Osteocyte (in vitro differentiated cells): ENCODE measurements around the gene PADI3. TPM values are rescaled to one million over a fixed set of nuclear protein-coding genes. Genes with fewer than 3 reads are reported as not detected.
A peak's percentile ranks its signal among the peaks of the same experiment; 100 is the strongest.

Experiments used
- DNase-seq: peaks from one replicate; pipeline ENCODE4 v3.0.0; 2021; ENCODE audit warnings: mixed read lengths; ENCODE audit not compliant: unreplicated experiment; ENCODE audit errors: extremely low spot score
- H3K27ac Mint-ChIP-seq: one replicate; pipeline ENCODE4 v1.8.0; 2021; ENCODE audit warnings: mild to moderate bottlenecking, mixed read lengths; ENCODE audit not compliant: unreplicated experiment
- H3K27me3 Mint-ChIP-seq: one replicate; pipeline ENCODE4 v1.8.0; 2021; ENCODE audit warnings: mixed read lengths; ENCODE audit not compliant: unreplicated experiment
- H3K36me3 Mint-ChIP-seq: one replicate; pipeline ENCODE4 v1.8.0; 2021; ENCODE audit warnings: mixed read lengths; ENCODE audit not compliant: unreplicated experiment
- H3K4me1 Mint-ChIP-seq: one replicate; pipeline ENCODE4 v1.8.0; 2021; ENCODE audit warnings: mixed read lengths; ENCODE audit not compliant: unreplicated experiment
- H3K4me3 Mint-ChIP-seq: one replicate; pipeline ENCODE4 v1.8.0; 2021; ENCODE audit warnings: mild to moderate bottlenecking, moderate library complexity, mixed read lengths; ENCODE audit not compliant: unreplicated experiment
- H3K9me3 Mint-ChIP-seq: one replicate; pipeline ENCODE4 v1.8.0; 2021; ENCODE audit warnings: mixed read lengths; ENCODE audit not compliant: unreplicated experiment
- CTCF ChIP-seq: fragments of 200-600 bp; sonication (generic); IDR thresholded peaks from 2 replicates; pipeline ENCODE4 v1.5.0; 2021; ENCODE audit warnings: antibody characterized with exemption, mild to moderate bottlenecking, moderate library complexity
- total RNA-seq: library from RNA; stranded (reverse); gene quantifications from 2 replicates; pipeline ENCODE4 v1.2.1, GENCODE V29; 2021

The PADI3 gene
- total RNA-seq, 1 donor from 2014 or later = 0.73 TPM

GRCh38 chr1:17286646-17287045 is 37.7 kb downstream of the PADI3 start:
- peak overlapping the region; percentile 84 for H3K27ac Mint-ChIP-seq
- H3K4me3 Mint-ChIP-seq = no peak overlapping the region
- no peak for TF ChIP-seq CTCF
- H3K36me3 Mint-ChIP-seq = no peaks in the 10 kb centered on the region
- peaks cover 32% of the 10 kb centered on the region for H3K4me1 Mint-ChIP-seq
- no peaks in the 10 kb centered on the region for H3K27me3 Mint-ChIP-seq
- no peak for DNase-seq
- H3K9me3 Mint-ChIP-seq = no peaks in the 10 kb centered on the region

GRCh38 chr1:17287130-17287776 is 38.4 kb downstream of the PADI3 start:
- DNase-seq = no peak
- Mint-ChIP-seq H3K4me1 (peaks cover 32% of the 10 kb centered on the region), H3K9me3 (no peaks in the 10 kb centered on the region), H3K27ac (peak overlapping the region; percentile 84), H3K4me3 (no peak overlapping the region), H3K36me3 (no peaks in the 10 kb centered on the region), H3K27me3 (no peaks in the 10 kb centered on the region)
- TF ChIP-seq CTCF = no peak

DNA sequence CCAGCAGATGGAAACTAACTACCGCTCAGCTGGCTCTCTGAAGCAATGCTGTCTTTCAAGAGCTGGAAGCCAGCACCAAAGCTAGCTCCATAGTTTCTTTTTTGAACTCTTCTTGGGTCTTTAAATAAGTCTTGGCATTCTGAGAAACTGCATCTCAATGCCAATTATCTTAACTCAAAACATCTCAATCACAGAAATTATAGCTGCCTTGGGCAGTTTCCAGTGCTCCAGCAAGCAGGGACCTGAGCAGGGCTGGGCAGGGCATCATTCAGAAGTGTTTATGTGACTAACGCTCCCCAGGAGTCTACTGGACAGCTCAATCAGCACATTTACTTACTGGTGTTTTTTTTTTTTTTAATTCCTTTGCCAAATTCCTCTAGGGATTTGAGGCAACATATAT is 40.8 kb downstream of the PADI3 start:
- DNase-seq = no peak
- Mint-ChIP-seq H3K27me3 (peaks cover 5% of the 10 kb centered on the region), H3K9me3 (no peaks in the 10 kb centered on the region), H3K36me3 (no peaks in the 10 kb centered on the region), H3K4me3 (peak overlapping the region; percentile 50), H3K4me1 (peaks cover 35% of the 10 kb centered on the region), H3K27ac (peak overlapping the region; percentile 86)
- no peak for TF ChIP-seq CTCF

GRCh38 chr1:17290553-17290952 is 41.7 kb downstream of the PADI3 start:
- TF ChIP-seq CTCF = no peak
- Mint-ChIP-seq H3K4me1 (peaks cover 35% of the 10 kb centered on the region), H3K9me3 (no peaks in the 10 kb centered on the region), H3K27ac (no peak overlapping the region), H3K27me3 (peaks cover 5% of the 10 kb centered on the region), H3K36me3 (no peaks in the 10 kb centered on the region), H3K4me3 (no peak overlapping the region)
- no peak for DNase-seq

GRCh38 chr1:17292299-17293160 is 43.6 kb downstream of the PADI3 start:
- peaks cover 5% of the 10 kb centered on the region for H3K27me3 Mint-ChIP-seq
- H3K27ac Mint-ChIP-seq = no peak overlapping the region
- no peaks in the 10 kb centered on the region for H3K9me3 Mint-ChIP-seq
- H3K36me3 Mint-ChIP-seq = no peaks in the 10 kb centered on the region
- peaks cover 25% of the 10 kb centered on the region for H3K4me1 Mint-ChIP-seq
- no peak overlapping the region for H3K4me3 Mint-ChIP-seq
- no peak for TF ChIP-seq CTCF
- DNase-seq = no peak
